Neural cell (in vitro differentiated cells): ENCODE results near the gene STPG4.

Source experiments
- EP300 ChIP-seq: fragments of 450-650 bp; conservative IDR thresholded peaks from 2 replicates; pipeline ENCODE4 v1.6.1; 2014; ENCODE audit warnings: antibody characterized with exemption, mild to moderate bottlenecking, moderate library complexity; ENCODE audit not compliant: poor library complexity, severe bottlenecking
- MXI1 ChIP-seq: fragments of 450-650 bp; conservative IDR thresholded peaks from 2 replicates; pipeline ENCODE4 v1.6.1; 2014; ENCODE audit warnings: antibody characterized with exemption, mild to moderate bottlenecking; ENCODE audit not compliant: poor library complexity, severe bottlenecking
- POLR2AphosphoS5 ChIP-seq: IDR thresholded peaks from 2 replicates; pipeline ENCODE4 v1.6.1; 2012
- RAD21 ChIP-seq: fragments of 450-650 bp; conservative IDR thresholded peaks from 2 replicates; pipeline ENCODE4 v1.6.1; 2014; ENCODE audit warnings: antibody characterized with exemption, mild to moderate bottlenecking, moderate library complexity
- TAF1 ChIP-seq: IDR thresholded peaks from 2 replicates; pipeline ENCODE4 v1.6.1; 2012; ENCODE audit warnings: low read depth
- TF ChIP-seq, protein P1 (sequence below): fragments of 450-650 bp; IDR thresholded peaks from 2 replicates; pipeline ENCODE4 v1.5.1; 2014; ENCODE audit warnings: antibody characterized with exemption, mild to moderate bottlenecking, moderate library complexity; ENCODE audit not compliant: poor library complexity, severe bottlenecking
- TF ChIP-seq, protein P2 (sequence below): IDR thresholded peaks from 2 replicates; pipeline ENCODE4 v1.6.1; 2012; ENCODE audit warnings: borderline replicate concordance

DNA sequence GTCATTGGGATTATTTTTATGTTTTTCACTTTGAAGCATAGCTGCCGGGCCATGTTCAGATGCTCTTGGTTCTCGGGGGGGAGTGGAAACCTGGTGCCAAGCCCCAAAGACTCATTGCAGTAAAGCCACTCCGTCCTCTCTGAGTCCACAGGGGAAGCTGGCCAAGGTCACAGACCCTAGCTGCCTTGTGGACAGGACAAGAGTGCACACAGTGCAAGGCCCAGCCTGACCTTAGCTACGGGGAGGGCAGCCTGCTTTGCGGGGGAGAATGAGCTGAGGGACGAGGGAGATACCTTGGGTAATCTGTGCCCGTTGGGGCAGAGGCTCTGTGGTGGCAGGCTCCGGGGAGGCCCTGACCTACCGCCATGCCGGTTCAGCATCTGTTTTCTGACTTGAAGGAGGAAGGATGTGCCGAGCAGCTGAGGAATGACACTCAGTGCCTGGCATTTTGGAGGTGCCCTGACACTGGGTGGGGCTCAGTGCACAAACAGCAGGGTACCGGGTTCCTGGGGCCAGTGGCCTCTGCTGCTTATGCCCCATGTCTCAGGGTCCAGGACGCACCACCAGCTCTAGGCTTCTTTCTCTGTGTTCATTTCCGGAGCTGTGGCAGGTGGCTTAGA is 87.2 kb downstream of the STPG4 start:
- TF ChIP-seq POLR2AphosphoS5: no peak
- TF ChIP-seq, protein P1, sequence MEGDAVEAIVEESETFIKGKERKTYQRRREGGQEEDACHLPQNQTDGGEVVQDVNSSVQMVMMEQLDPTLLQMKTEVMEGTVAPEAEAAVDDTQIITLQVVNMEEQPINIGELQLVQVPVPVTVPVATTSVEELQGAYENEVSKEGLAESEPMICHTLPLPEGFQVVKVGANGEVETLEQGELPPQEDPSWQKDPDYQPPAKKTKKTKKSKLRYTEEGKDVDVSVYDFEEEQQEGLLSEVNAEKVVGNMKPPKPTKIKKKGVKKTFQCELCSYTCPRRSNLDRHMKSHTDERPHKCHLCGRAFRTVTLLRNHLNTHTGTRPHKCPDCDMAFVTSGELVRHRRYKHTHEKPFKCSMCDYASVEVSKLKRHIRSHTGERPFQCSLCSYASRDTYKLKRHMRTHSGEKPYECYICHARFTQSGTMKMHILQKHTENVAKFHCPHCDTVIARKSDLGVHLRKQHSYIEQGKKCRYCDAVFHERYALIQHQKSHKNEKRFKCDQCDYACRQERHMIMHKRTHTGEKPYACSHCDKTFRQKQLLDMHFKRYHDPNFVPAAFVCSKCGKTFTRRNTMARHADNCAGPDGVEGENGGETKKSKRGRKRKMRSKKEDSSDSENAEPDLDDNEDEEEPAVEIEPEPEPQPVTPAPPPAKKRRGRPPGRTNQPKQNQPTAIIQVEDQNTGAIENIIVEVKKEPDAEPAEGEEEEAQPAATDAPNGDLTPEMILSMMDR: no peak
- TF ChIP-seq TAF1: no peak
- no peak for TF ChIP-seq MXI1
- TF ChIP-seq RAD21: no peak
- TF ChIP-seq, protein P2, sequence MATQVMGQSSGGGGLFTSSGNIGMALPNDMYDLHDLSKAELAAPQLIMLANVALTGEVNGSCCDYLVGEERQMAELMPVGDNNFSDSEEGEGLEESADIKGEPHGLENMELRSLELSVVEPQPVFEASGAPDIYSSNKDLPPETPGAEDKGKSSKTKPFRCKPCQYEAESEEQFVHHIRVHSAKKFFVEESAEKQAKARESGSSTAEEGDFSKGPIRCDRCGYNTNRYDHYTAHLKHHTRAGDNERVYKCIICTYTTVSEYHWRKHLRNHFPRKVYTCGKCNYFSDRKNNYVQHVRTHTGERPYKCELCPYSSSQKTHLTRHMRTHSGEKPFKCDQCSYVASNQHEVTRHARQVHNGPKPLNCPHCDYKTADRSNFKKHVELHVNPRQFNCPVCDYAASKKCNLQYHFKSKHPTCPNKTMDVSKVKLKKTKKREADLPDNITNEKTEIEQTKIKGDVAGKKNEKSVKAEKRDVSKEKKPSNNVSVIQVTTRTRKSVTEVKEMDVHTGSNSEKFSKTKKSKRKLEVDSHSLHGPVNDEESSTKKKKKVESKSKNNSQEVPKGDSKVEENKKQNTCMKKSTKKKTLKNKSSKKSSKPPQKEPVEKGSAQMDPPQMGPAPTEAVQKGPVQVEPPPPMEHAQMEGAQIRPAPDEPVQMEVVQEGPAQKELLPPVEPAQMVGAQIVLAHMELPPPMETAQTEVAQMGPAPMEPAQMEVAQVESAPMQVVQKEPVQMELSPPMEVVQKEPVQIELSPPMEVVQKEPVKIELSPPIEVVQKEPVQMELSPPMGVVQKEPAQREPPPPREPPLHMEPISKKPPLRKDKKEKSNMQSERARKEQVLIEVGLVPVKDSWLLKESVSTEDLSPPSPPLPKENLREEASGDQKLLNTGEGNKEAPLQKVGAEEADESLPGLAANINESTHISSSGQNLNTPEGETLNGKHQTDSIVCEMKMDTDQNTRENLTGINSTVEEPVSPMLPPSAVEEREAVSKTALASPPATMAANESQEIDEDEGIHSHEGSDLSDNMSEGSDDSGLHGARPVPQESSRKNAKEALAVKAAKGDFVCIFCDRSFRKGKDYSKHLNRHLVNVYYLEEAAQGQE: no peak
- TF ChIP-seq EP300: no peak
